Activated CD8-positive, alpha-beta memory T cell treated with anti-CD3 and anti-CD28 coated beads, Interleukin-2, amount 50 U/mL, for 24 hours (primary cell): ENCODE data around the gene PHF2.

Experiments used
- DNase-seq: peaks from one replicate; pipeline ENCODE4 v3.0.0-alpha.2; 2020; ENCODE audit errors: extremely low read depth

PHF2 gene

GRCh38 chr9:93701494-93702218 lies 125.3 kb downstream of the PHF2 start:
- no peak for DNase-seq

- DNase-seq = no peak
Measured at GRCh38 chr9:93702261-93702660, 125.9 kb downstream of the PHF2 start.

DNA sequence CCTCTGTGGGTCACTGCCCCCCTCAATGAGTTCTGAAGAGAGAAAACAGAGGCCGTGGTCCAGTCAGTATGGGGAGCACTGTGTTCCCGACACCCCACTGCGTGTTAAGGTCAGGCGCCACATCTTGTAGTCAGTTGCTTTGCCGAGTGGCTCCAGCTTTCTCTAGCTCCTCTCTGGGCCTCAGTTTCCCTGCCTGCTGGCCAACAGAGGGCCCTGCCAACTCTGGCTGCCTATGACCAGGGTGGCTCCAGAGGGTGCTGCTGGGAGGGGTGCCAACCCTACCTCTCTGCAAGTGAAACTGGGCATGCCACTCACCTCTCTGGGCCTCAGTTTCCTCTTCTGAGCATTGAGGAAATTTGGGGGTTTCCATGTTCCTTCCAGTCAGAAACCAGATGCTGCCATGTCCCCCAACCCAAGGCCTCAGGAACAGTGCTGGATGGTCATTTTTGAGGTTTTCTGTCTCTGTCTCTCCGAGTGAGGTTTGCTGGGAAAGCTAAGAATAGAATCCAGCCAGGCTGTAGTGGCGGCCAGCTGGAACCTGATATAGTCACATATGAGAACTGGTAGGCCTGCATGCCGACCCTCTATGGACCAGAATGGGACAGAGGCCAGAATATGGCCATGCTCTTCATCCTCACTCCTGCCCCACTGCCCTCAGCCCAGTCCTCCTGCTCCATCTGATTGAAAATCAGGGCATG lies 132.1 kb downstream of the PHF2 start:
- no peak for DNase-seq

GRCh38 chr9:93708987-93709302 lies 132.6 kb downstream of the PHF2 start:
- DNase-seq = no peak

GRCh38 chr9:93709600-93710369 lies 133.4 kb downstream of the PHF2 start:
- no peak for DNase-seq

DNA sequence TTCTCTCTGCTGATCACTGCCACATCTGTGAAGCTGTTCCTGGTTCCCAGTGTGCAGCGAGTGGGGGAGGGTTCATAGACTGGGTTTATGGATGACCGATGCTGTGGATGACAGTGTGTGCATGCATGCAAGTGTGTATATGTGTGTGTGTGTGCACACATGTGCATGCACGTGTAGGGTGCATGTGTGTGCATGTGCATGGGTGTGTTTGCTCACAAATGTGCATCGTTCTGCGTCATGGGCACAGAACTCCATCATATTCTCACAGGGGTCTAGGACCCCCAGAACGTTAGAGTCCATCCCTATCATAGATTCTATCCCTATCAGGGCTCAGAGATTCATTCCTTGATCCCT lies 134.0 kb downstream of the PHF2 start:
- DNase-seq = no peak

- DNase-seq = no peak
Measured at GRCh38 chr9:93711002-93711401, 134.6 kb downstream of the PHF2 start.

GRCh38 chr9:93712896-93713295 lies 136.5 kb downstream of the PHF2 start:
- DNase-seq = no peak

- DNase-seq = no peak
Measured at GRCh38 chr9:93713716-93714115, 137.3 kb downstream of the PHF2 start.

- no peak for DNase-seq
Measured at GRCh38 chr9:93721417-93721965, 145.1 kb downstream of the PHF2 start.

GRCh38 chr9:93724852-93725251 lies 148.5 kb downstream of the PHF2 start:
- no peak for DNase-seq

DNA sequence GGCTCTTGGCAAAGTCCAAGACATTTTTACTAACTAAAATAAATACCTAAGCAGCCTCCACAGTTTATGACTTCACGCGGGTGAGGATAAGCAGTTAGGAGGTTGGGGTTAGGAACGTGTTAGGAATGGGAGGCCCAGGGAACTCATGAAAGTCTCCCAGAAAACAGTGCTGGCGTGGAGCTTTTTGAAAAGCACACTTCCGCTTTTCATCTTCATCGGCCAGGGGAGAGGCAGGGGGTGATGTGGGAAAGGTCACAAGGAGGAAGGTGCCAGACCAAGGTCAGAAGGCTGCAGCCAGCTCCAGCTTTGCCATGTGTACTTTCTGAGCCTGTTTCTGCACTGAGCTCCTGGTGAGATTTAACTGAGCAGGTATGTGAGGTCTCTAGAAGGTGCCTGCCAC lies 149.0 kb downstream of the PHF2 start:
- no peak for DNase-seq

- DNase-seq = no peak
Measured at GRCh38 chr9:93726147-93726546, 149.8 kb downstream of the PHF2 start.
